Measurements from ENCODE around the gene SYNE2.

The SYNE2 gene

DNA sequence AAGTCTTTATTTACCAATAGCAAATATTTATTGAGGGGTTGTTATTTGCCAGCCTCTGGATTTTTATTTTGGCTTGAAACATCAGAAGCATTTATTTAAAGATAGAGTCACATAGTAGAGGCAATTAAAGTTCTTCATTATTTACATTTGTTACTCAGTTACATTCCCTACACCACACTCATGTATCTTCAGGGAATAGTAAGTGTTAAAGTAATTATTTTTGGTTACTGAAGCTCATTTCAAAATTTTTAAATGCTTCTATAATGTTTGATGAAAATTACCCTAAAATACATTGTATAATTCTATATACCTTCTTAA is 235.8 kb downstream of the SYNE2 start:
- H3K27ac ChIP-seq: peak overlapping the region; percentile 38
- TF ChIP-seq, protein P1, sequence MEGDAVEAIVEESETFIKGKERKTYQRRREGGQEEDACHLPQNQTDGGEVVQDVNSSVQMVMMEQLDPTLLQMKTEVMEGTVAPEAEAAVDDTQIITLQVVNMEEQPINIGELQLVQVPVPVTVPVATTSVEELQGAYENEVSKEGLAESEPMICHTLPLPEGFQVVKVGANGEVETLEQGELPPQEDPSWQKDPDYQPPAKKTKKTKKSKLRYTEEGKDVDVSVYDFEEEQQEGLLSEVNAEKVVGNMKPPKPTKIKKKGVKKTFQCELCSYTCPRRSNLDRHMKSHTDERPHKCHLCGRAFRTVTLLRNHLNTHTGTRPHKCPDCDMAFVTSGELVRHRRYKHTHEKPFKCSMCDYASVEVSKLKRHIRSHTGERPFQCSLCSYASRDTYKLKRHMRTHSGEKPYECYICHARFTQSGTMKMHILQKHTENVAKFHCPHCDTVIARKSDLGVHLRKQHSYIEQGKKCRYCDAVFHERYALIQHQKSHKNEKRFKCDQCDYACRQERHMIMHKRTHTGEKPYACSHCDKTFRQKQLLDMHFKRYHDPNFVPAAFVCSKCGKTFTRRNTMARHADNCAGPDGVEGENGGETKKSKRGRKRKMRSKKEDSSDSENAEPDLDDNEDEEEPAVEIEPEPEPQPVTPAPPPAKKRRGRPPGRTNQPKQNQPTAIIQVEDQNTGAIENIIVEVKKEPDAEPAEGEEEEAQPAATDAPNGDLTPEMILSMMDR (conservative IDR thresholded peaks at IDR 0.05): no peak

DNA sequence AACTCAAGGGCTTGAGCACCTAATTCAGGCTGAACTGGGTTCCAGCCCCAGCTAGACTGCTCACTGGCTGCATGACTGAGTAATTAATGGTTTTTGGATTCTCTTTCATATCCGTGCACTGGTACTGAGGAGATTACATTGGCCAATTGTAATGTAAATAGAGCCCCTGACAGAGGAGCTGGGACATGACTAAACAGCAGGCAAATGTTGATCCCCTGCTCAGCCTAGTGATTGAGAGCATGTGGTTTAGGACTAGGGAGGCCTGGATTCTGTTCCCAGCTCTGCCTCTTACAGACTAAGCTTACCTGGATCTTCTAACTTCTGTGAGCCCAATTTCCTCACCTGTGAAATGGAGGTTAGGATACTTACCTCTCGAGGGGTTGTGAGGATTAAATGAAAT is 237.1 kb downstream of the SYNE2 start:
- H3K27ac ChIP-seq: no peak overlapping the region

DNA sequence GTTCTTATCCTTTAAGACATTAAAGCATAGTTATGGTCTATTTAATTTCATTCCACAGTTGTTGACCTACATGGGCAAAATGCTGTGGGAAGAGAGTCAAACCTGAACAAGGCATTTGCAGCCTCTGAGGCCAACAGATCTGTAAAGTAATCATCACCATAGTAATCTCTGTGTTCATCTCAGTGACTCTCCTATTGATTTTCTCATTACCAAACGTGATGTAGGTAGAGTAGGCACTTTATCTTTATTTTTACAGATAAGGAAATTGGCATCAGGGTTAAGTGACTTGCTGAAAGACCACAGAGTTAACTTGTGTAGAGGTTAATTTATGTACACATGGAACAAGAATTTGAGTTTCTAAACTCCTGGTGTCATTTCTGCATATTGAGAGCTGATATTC is 238.4 kb downstream of the SYNE2 start:
- TF ChIP-seq, protein P1 (conservative IDR thresholded peaks at IDR 0.05): no peak
- H3K27ac ChIP-seq: no peak overlapping the region

More for the DNA sequence above, 237.1 kb downstream of the SYNE2 start:
- TF ChIP-seq, protein P1 (conservative IDR thresholded peaks at IDR 0.05): no peak

DNA sequence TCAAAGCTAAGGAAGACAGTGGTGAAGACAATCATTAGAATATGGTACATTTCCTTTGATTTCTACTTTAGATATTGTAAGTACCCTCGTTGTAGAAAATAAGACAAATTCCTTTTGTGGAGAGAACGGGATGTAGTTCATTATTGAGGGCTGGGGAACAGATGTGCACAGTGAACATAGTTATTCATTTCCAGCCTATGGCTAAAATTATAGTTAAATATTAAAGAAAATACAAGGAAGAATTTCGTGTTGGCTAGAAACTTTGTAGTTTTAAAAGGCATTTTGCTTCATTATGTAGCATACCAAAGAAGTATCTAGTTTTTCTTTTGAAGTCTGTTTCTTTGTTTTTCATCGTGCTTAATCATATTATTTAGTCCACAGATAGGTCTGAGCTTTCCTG is 239.5 kb downstream of the SYNE2 start:
- TF ChIP-seq, protein P1 (conservative IDR thresholded peaks at IDR 0.05): no peak

DNA sequence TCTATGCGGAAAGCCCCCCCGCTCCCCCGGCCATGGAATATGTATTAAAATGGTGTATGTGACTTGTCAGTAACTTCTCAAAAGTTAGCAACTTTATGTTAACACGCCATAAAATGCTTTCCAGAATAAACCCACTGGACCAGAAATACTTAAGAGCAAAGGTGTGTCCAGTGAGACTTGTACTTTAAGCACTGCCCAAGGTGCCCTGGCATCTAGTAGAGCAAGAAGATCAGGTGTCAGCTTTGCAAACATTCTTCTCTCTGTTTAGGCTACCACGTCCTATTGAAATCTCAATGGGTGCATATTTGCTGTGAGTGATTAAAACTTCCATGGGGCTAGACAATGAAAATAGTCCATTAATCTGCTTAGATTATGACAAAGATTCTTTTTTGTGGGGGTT is 240.1 kb downstream of the SYNE2 start:
- H3K27ac ChIP-seq: no peak overlapping the region
- TF ChIP-seq, protein P1 (conservative IDR thresholded peaks at IDR 0.05): no peak

More for the DNA sequence above, 239.5 kb downstream of the SYNE2 start:
- H3K27ac ChIP-seq: no peak overlapping the region

DNA sequence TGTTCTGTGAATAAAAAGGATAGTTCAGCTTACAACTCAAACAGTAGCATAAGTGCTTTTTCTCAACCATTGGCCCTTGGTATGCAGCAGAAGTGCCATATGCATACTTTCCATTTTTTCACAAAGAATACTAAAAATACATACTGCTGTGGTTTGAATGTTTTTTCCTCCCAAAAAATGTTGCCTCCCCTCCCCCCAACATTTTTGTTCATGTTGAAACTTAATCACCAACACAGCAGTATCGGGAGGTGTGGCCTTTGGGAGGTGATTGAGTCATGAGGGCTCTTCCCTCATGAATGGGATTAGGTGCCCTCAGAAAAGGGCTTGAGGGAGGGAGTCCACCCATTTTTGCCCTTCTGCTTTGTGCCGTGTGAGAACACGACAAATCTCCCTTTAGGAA is 242.8 kb downstream of the SYNE2 start:
- H3K27ac ChIP-seq: no peak overlapping the region
- TF ChIP-seq, protein P1 (conservative IDR thresholded peaks at IDR 0.05): no peak

DNA sequence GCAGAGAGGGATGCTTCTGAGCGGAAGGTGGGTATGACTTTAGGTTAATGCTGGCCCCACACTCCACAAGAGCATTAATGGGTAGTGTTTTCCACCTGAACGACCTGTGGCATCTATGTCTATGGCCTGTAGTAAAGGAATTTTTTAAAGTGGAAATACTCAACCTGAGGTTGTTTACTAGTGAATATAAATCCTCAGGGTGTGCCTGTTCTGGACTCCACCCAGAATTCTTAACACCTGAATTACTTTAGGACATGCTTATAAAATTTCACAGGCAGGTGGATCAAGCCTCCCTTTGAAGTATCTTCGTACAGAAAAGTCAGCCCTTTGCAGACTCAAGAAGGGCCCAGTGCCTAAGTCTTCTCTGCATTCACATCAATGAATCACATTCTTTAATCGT is 245.3 kb downstream of the SYNE2 start:
- TF ChIP-seq, protein P1 (conservative IDR thresholded peaks at IDR 0.05): no peak
- H3K27ac ChIP-seq: no peak overlapping the region

DNA sequence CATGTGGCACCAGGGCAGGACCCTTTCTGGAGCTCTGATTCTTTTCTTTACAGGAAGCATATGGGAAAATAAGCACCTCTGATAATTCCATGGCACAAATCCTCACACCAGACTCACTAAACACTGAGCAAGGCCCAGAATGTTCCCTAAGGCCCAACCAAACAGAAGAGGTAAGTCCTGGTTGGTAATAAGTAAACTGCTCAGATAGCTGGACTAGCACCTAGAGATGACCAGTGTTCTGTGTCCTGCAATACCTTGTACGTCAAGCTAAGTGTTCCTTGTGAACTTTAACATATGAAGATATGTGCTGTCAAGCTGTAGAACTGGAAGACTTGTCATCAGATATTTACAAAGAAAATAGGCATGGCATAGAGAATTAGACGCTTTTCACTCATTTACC is 254.6 kb downstream of the SYNE2 start:
- H3K27ac ChIP-seq: no peak overlapping the region
- TF ChIP-seq, protein P1 (conservative IDR thresholded peaks at IDR 0.05): no peak
